Measurements from ENCODE around the gene RRAGD. TPM values are rescaled to one million over a fixed set of nuclear protein-coding genes. Genes with fewer than 3 reads are reported as not detected.

Gene RRAGD
- total and polyA plus RNA-seq, 4 donors: 3.2 to 17.8 (median 12.8) TPM

DNA sequence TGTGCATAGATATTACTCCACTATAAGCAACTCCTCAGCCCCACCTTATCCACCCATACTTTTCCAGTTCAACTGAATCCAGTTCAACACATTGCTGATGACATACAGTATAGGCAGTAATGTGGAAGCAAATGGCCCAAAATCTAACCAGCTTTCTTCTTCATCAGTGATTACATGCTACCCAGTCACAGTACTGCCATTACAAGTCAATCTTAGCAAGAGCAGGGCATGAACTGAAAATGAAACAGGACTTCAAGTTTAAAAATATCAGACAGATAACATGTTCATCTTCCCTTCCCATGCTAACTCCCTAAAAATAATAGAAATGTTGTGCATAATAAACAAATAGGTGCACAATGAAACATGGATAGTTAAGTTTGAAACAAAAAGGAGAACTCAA is 19.2 kb downstream of the RRAGD start:
- no peak overlapping the region for H3K27ac ChIP-seq (ENCODE audit: low read depth in 1 of 2, low read length in 2 of 2)
- no peak overlapping the region for H3K4me3 ChIP-seq (ENCODE audit: low read length in 2 of 2)
- H3K4me1 ChIP-seq (ENCODE audit: control insufficient read depth in 1 of 2, insufficient read depth in 2 of 2, low read length in 2 of 2): no peaks in the 10 kb centered on the region
- ATAC-seq (ENCODE audit: low FRiP score): no peak
- no peak for DNase-seq
- intact Hi-C loops (cut with DNase I): no loop called here
- H3K9me3 ChIP-seq (ENCODE audit: control insufficient read depth, low read length): no peaks in the 10 kb centered on the region
- no peaks in the 10 kb centered on the region for H3K36me3 ChIP-seq (ENCODE audit: control insufficient read depth in 1 of 2, insufficient read depth in 2 of 2, low read length in 1 of 2)
- H3K27me3 ChIP-seq (ENCODE audit: control insufficient read depth in 1 of 2, insufficient read depth in 2 of 2, low read length in 1 of 2): no peaks in the 10 kb centered on the region

DNA sequence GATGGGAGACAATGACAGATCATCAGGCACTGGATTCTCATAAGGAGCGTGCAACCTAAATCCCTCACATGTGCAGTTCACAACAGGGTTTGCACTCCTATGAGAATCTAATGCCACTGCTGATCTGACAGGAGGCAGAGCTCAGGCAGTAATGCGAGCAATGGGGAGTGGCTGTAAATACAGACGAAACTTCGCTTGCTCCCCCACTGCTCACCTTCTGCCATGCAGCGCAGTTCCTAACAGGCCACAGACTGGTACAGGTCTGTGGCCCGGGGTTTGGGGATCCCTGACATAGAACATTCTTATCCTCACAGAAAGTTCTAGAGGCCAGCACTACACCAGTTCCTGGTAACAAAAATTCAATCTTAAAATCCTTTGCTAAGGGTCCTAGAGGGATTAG is 23.2 kb downstream of the RRAGD start:
- Histone ChIP-seq H3K4me1 (ENCODE audit: control insufficient read depth in 1 of 2, insufficient read depth in 2 of 2, low read length in 2 of 2) (no peaks in the 10 kb centered on the region), H3K9me3 (ENCODE audit: control insufficient read depth, low read length) (no peaks in the 10 kb centered on the region), H3K27ac (ENCODE audit: low read depth in 1 of 2, low read length in 2 of 2) (no peak overlapping the region), H3K4me3 (ENCODE audit: low read length in 2 of 2) (no peak overlapping the region), H3K36me3 (ENCODE audit: control insufficient read depth in 1 of 2, insufficient read depth in 2 of 2, low read length in 1 of 2) (no peaks in the 10 kb centered on the region), H3K27me3 (ENCODE audit: control insufficient read depth in 1 of 2, insufficient read depth in 2 of 2, low read length in 1 of 2) (no peaks in the 10 kb centered on the region)
- 93 to 97% methylated on average over 6 of the region's 6 CpGs for WGBS, 2 donors
- DNase-seq: no peak
- intact Hi-C loops (cut with DNase I): no loop called here
- no peak for ATAC-seq (ENCODE audit: low FRiP score)

GRCh38 chr6:89387516-89388201 is 24.4 kb downstream of the RRAGD start:
- Histone ChIP-seq H3K27ac (ENCODE audit: low read depth in 1 of 2, low read length in 2 of 2) (no peak overlapping the region), H3K27me3 (ENCODE audit: control insufficient read depth in 1 of 2, insufficient read depth in 2 of 2, low read length in 1 of 2) (no peaks in the 10 kb centered on the region), H3K4me3 (ENCODE audit: low read length in 2 of 2) (no peak overlapping the region), H3K9me3 (ENCODE audit: control insufficient read depth, low read length) (no peaks in the 10 kb centered on the region), H3K4me1 (ENCODE audit: control insufficient read depth in 1 of 2, insufficient read depth in 2 of 2, low read length in 2 of 2) (no peaks in the 10 kb centered on the region), H3K36me3 (ENCODE audit: control insufficient read depth in 1 of 2, insufficient read depth in 2 of 2, low read length in 1 of 2) (no peaks in the 10 kb centered on the region)
- 92% methylated on average over 9 of the region's 9 CpGs for WGBS, 2 donors
- intact Hi-C loops (cut with DNase I): no loop called here
- no peak for ATAC-seq (ENCODE audit: low FRiP score)
- no peak for DNase-seq

DNA sequence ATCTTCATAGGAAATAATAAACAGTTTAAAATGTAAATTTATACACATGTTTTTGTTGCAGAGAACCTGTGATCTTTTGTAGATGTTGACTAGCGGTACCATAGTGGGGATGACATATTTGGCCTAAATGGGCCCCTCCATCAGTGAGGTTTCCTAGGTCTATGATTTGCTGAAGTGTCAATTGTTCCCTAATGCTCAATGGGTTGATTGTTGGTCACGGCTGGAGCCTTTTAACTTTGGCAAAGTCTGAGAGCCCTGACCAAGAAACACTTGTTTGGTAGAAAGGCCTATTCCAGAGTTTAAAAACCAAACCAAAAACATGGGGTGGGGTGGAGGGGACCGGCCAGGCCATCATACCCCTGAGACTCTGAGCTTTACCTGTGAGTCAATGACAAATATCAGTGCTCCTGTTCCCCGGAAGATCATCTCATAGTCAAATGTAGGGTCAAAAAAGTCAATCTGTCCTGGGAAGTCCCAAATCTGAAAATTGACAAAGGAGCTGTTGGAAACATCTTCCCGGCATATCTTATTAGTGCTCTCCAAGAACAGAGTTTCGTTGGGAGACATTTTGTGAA is 25.1 kb downstream of the RRAGD start:
- DNase-seq (no peak), ATAC-seq (ENCODE audit: low FRiP score) (no peak)
- WGBS, 2 donors: 97 to 98% methylated on average over 6 of the region's 6 CpGs
- intact Hi-C loops (cut with DNase I): no loop called here
- Histone ChIP-seq H3K27ac (ENCODE audit: low read depth in 1 of 2, low read length in 2 of 2) (no peak overlapping the region), H3K9me3 (ENCODE audit: control insufficient read depth, low read length) (no peaks in the 10 kb centered on the region), H3K4me3 (ENCODE audit: low read length in 2 of 2) (no peak overlapping the region), H3K27me3 (ENCODE audit: control insufficient read depth in 1 of 2, insufficient read depth in 2 of 2, low read length in 1 of 2) (no peaks in the 10 kb centered on the region), H3K36me3 (ENCODE audit: control insufficient read depth in 1 of 2, insufficient read depth in 2 of 2, low read length in 1 of 2) (no peaks in the 10 kb centered on the region), H3K4me1 (ENCODE audit: control insufficient read depth in 1 of 2, insufficient read depth in 2 of 2, low read length in 2 of 2) (no peaks in the 10 kb centered on the region)

- ATAC-seq (ENCODE audit: low FRiP score): no peak
- Histone ChIP-seq H3K9me3 (ENCODE audit: control insufficient read depth, low read length) (no peaks in the 10 kb centered on the region), H3K27ac (ENCODE audit: low read depth in 1 of 2, low read length in 2 of 2) (no peak overlapping the region), H3K27me3 (ENCODE audit: control insufficient read depth in 1 of 2, insufficient read depth in 2 of 2, low read length in 1 of 2) (no peaks in the 10 kb centered on the region), H3K4me3 (ENCODE audit: low read length in 2 of 2) (no peak overlapping the region), H3K36me3 (ENCODE audit: control insufficient read depth in 1 of 2, insufficient read depth in 2 of 2, low read length in 1 of 2) (no peaks in the 10 kb centered on the region), H3K4me1 (ENCODE audit: control insufficient read depth in 1 of 2, insufficient read depth in 2 of 2, low read length in 2 of 2) (no peaks in the 10 kb centered on the region)
- no peak for DNase-seq
- 97 to 100% methylated on average over 7 of the region's 7 CpGs for WGBS, 2 donors
- intact Hi-C loops (cut with DNase I): no loop called here
These were observed 26.2 kb downstream of the RRAGD start for GRCh38 chr6:89385846-89386245.

DNA sequence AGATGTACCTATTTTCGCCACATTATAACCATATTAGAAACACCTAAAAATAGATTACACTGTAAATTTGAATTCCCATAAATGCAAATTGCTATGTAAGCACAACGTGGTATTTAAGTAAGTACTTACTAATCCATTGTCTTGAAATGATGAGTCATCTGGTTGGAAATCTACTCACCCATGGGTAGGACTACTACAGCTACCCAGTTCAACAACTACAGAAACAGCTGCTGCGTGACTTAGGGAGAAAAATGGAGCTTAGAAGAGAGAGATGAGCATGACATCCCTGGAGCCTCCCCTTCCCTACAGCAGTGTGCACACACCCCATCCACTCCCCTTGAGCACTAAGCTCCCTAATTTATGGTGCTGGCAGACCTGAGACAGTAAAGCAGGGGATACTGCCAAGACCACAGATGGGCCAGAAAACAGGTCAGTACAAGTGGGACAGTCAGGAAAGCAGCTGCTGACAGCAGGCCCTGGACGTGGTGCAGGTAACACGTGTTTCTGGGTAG is 26.9 kb downstream of the RRAGD start:
- H3K4me3 ChIP-seq (ENCODE audit: low read length in 2 of 2): no peak overlapping the region
- H3K27ac ChIP-seq (ENCODE audit: low read depth in 1 of 2, low read length in 2 of 2): no peak overlapping the region
- no peaks in the 10 kb centered on the region for H3K36me3 ChIP-seq (ENCODE audit: control insufficient read depth in 1 of 2, insufficient read depth in 2 of 2, low read length in 1 of 2)
- no peaks in the 10 kb centered on the region for H3K27me3 ChIP-seq (ENCODE audit: control insufficient read depth in 1 of 2, insufficient read depth in 2 of 2, low read length in 1 of 2)
- H3K4me1 ChIP-seq (ENCODE audit: control insufficient read depth in 1 of 2, insufficient read depth in 2 of 2, low read length in 2 of 2): no peaks in the 10 kb centered on the region
- 85 to 86% methylated on average over 5 of the region's 5 CpGs for WGBS, 2 donors
- no peak for ATAC-seq (ENCODE audit: low FRiP score)
- H3K9me3 ChIP-seq (ENCODE audit: control insufficient read depth, low read length): no peaks in the 10 kb centered on the region
- intact Hi-C loops (cut with DNase I): no loop called here
- no peak for DNase-seq

- intact Hi-C loops (cut with DNase I): no loop called here
- no peaks in the 10 kb centered on the region for H3K9me3 ChIP-seq (ENCODE audit: control insufficient read depth, low read length)
- no peak for DNase-seq
- H3K4me1 ChIP-seq (ENCODE audit: control insufficient read depth in 1 of 2, insufficient read depth in 2 of 2, low read length in 2 of 2): no peaks in the 10 kb centered on the region
- H3K4me3 ChIP-seq (ENCODE audit: low read length in 2 of 2): no peak overlapping the region
- no peak overlapping the region for H3K27ac ChIP-seq (ENCODE audit: low read depth in 1 of 2, low read length in 2 of 2)
- no peaks in the 10 kb centered on the region for H3K36me3 ChIP-seq (ENCODE audit: control insufficient read depth in 1 of 2, insufficient read depth in 2 of 2, low read length in 1 of 2)
- no peak for ATAC-seq (ENCODE audit: low FRiP score)
- 84 to 90% methylated on average over 2 of the region's 2 CpGs for WGBS, 2 donors
- no peaks in the 10 kb centered on the region for H3K27me3 ChIP-seq (ENCODE audit: control insufficient read depth in 1 of 2, insufficient read depth in 2 of 2, low read length in 1 of 2)
These were observed 31.0 kb downstream of the RRAGD start for GRCh38 chr6:89381031-89381430.

- Histone ChIP-seq H3K27me3 (ENCODE audit: control insufficient read depth in 1 of 2, insufficient read depth in 2 of 2, low read length in 1 of 2) (no peaks in the 10 kb centered on the region), H3K9me3 (ENCODE audit: control insufficient read depth, low read length) (no peaks in the 10 kb centered on the region), H3K36me3 (ENCODE audit: control insufficient read depth in 1 of 2, insufficient read depth in 2 of 2, low read length in 1 of 2) (no peaks in the 10 kb centered on the region), H3K4me3 (ENCODE audit: low read length in 2 of 2) (no peak overlapping the region), H3K4me1 (ENCODE audit: control insufficient read depth in 1 of 2, insufficient read depth in 2 of 2, low read length in 2 of 2) (no peaks in the 10 kb centered on the region), H3K27ac (ENCODE audit: low read depth in 1 of 2, low read length in 2 of 2) (no peak overlapping the region)
- ATAC-seq (ENCODE audit: low FRiP score) (no peak), DNase-seq (no peak)
- 84 to 89% methylated on average over 5 of the region's 5 CpGs for WGBS, 2 donors
- intact Hi-C loops (cut with DNase I): no loop called here
These were observed 32.8 kb downstream of the RRAGD start for GRCh38 chr6:89379281-89379680.

- Histone ChIP-seq H3K27ac (ENCODE audit: low read depth in 1 of 2, low read length in 2 of 2) (no peak overlapping the region), H3K36me3 (ENCODE audit: control insufficient read depth in 1 of 2, insufficient read depth in 2 of 2, low read length in 1 of 2) (no peaks in the 10 kb centered on the region), H3K4me1 (ENCODE audit: control insufficient read depth in 1 of 2, insufficient read depth in 2 of 2, low read length in 2 of 2) (no peaks in the 10 kb centered on the region), H3K27me3 (ENCODE audit: control insufficient read depth in 1 of 2, insufficient read depth in 2 of 2, low read length in 1 of 2) (no peaks in the 10 kb centered on the region), H3K4me3 (ENCODE audit: low read length in 2 of 2) (no peak overlapping the region), H3K9me3 (ENCODE audit: control insufficient read depth, low read length) (no peaks in the 10 kb centered on the region)
- WGBS, 2 donors: 92 to 96% methylated on average over 4 of the region's 4 CpGs
- intact Hi-C loops (cut with DNase I): no loop called here
- no peak for ATAC-seq (ENCODE audit: low FRiP score)
- no peak for DNase-seq
These were observed 33.4 kb downstream of the RRAGD start for GRCh38 chr6:89378628-89379027.

Measured in aorta (tissue), 5 donors.